Fibroblast of skin of back (primary cell): Measurements from ENCODE around the gene DUSP8. TPM values are rescaled to one million over a fixed set of nuclear protein-coding genes. Genes with fewer than 3 reads are reported as not detected.
"Not testable (repeated sequence)": the region's sequence is repeated elsewhere in the genome, so short reads cannot be mapped to it uniquely, and the experiment has no call there.

Experiments used
- DNase-seq: peaks from one replicate; pipeline ENCODE4 v3.0.0-alpha.2; 2013
- polyA plus RNA-seq, 2 experiments: library from polyadenylated mRNA; unstranded; fragments of 120-200 nt; gene quantifications; one replicate each; pipeline ENCODE4 v1.2.1, GENCODE V29; 2013; ENCODE audit not compliant: insufficient read length in 2 of 2

The DUSP8 gene, protein sequence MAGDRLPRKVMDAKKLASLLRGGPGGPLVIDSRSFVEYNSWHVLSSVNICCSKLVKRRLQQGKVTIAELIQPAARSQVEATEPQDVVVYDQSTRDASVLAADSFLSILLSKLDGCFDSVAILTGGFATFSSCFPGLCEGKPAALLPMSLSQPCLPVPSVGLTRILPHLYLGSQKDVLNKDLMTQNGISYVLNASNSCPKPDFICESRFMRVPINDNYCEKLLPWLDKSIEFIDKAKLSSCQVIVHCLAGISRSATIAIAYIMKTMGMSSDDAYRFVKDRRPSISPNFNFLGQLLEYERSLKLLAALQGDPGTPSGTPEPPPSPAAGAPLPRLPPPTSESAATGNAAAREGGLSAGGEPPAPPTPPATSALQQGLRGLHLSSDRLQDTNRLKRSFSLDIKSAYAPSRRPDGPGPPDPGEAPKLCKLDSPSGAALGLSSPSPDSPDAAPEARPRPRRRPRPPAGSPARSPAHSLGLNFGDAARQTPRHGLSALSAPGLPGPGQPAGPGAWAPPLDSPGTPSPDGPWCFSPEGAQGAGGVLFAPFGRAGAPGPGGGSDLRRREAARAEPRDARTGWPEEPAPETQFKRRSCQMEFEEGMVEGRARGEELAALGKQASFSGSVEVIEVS
- polyA plus RNA-seq (2013, experiment 1 of 2; ENCODE audit: insufficient read length), result 10.7 TPM
- polyA plus RNA-seq (2013, experiment 2 of 2; ENCODE audit: insufficient read length), result 9.1 TPM

DNA sequence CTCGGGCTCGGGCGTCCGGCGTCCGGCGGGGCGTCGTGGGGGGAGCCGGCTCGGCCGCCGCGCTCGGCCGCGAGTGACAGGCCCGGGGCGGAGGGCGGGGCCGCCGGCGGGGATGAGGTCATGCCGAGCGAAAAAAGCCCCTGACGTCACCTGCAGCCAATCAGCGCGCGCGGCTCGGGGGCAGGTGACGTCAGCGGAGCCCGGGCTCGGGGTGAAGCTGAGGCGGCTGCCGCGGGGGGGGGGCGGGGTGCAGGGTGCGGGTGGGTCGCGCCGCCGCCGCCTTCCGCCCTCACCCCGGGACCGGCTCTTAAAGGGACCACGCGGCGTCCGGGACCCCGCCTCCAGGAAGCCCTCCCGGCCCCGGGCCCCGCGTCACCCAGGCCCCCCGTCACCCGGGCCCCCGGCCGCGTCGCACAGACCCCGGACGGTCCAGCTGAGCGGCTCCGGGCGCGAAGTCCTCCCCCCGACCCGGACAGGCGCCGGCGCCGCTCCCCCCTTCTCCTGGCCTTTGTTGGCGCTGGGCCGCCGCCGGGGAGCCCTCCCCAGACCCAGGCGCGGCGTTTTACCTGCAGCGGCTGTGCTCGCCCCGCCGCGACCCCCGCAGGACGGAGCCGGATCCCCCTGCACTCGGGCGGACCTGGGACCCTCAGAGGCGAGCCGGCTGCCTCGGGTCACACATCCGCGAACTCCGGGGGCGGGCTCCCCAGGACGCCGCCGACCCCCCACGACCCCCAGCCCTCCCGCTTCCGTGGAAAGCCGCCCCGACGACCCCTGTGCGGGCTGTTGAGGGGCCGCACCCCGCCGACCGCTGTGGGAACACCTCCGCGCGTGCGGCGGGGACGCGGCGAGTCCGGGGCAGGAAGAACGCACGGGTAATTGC is at the start of gene DUSP8:
DUSP8 (minus strand) TSS at position 75 of the 880 bp plus-strand sequence. CDS start 6,445 bp downstream, outside the sequence.
- DNase-seq, result peak; percentile 84

- no peak for DNase-seq
Observed at GRCh38 chr11:1619449-1619848, 47.4 kb upstream of the DUSP8 start.

GRCh38 chr11:1618231-1618630 is 46.2 kb upstream of the DUSP8 start:
- DNase-seq, result no peak

DNA sequence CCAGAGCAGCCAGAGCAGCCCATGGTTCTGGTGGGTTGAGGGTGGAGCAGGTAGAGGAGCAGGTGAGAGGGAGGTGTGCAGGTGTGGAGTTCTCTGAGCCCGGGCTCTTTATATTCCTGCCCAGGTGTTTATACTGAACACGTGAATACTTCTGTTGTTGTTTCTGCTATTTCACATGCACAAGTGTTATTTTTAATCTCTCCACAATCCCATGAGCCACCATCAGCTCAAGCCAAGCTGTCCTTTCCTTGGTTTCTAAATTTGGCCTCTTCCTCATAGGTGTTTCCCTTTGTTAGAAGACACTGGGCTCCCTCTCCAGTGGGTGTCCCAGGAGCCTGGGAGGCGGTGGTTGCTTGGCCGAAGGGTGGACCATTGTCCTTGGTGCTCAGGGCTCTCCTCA is 36.3 kb upstream of the DUSP8 start, which contains the start of gene KRTAP5-3:
KRTAP5-3 (minus strand) TSS at position 101 of the 400 bp plus-strand sequence; CDS start at position 23, 78 bp downstream.
- no peak for DNase-seq

- DNase-seq, result not testable (repeated sequence)
Observed at GRCh38 chr11:1607901-1608300, 35.8 kb upstream of the DUSP8 start.

GRCh38 chr11:1607156-1607845 is 35.2 kb upstream of the DUSP8 start:
- DNase-seq, result not testable (repeated sequence)

GRCh38 chr11:1605923-1606322 is 33.9 kb upstream of the DUSP8 start:
- not testable (repeated sequence) for DNase-seq

DNA sequence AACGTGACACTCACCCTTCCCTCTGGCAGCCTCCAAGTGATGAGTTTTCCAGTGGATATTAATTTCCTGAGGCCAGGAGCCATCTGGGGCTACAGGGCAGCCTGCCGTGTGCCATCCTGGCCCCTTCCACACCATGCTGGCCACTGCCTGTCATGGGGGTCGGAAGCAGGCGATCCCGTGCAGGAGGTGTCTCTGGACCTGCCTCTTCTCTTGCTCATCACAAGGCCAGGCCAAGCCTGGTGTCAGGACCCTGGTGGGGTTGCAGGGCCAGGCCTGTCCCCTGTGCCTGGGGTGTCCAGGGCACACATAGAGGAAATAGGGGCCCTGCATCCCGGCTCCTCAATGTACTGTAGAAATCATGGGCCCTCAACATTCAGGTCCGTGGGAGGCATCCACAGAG is 32.6 kb upstream of the DUSP8 start:
- no peak for DNase-seq

DNA sequence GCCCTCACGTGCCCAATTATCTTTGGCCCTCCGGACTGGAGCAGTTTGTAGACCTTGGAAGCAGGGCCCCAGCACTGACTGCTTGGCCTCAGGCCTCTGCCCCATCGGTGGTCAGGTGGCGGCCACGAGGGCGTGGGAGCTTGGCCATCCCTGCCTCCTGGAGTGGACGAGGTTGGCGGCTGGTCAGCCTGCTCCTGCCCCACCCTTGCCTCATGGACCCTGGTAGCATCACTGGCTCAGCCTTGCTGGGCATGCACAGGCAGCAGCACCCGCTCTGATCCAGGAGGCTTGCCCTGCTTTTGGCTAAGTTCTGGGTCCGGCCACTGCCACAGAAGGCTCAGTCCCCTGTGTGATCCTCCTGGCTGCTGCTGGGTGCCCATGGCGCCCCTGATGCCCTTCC is 32.1 kb upstream of the DUSP8 start:
- no peak for DNase-seq

DNA sequence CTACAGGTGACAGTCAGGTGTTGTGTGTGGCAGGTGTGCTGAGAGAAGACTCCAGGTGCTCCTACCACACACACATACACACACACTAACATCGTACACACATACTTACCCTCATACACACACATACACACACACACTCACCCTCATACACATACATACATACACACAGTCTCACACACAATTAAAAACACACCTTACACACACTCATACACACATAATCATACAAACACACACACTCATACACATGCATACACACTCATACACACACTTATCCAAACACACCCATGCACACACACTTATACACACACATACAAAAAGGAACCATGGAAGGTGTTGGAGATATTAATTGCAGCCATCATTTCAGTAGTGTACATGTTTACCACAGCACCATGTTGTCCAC is 31.6 kb upstream of the DUSP8 start:
- DNase-seq, result no peak

DNA sequence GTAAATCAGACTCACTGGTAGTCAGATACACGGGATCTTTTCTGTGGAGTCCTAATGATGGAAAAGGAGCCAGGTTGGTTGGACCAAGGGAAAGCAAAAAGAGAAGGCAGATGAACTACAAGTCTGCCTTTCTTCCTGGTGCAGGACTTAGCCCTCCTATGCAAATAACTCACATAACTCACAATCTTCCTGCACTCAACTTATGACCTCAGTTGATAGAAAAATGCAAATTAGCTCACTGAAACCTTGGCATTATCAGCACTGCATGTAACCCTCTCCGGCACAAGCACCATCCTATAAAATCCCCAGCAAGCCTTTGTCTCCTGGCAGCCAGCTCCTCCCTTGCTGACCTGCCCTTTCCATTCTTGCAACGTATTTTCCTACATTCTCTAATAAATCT is 29.6 kb upstream of the DUSP8 start:
- DNase-seq, result not testable (repeated sequence)

DNA sequence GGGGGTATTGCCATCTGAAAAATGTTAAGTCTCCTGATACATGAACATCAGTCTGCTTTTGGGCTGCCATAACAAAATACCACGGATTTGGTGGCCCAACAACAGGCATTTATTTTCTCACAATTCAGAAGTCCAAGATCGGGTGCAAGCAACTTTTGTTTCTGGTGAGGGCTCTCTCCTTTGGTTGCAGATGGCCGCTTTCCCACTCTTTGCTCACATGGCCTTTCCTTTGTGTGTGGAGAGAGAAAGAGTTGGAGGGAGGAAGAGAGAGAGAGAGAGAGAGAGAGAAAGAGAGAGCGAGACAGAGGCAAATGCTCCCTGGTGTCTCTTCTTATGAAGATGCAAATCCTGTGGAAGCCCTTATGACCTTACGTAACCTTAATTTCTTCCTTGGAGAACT is 28.6 kb upstream of the DUSP8 start:
- no peak for DNase-seq

- peak; percentile 37 for DNase-seq
Observed at GRCh38 chr11:1598816-1599215, 26.7 kb upstream of the DUSP8 start.

GRCh38 chr11:1598406-1598805 is 26.3 kb upstream of the DUSP8 start:
- DNase-seq, result not testable (repeated sequence)

GRCh38 chr11:1597994-1598380 is 25.9 kb upstream of the DUSP8 start, which contains the start of gene KRTAP5-2:
Gene KRTAP5-2 (minus strand): TSS chr11:1598294. CDS start chr11:1598250, 44 bp downstream.
- DNase-seq, result no peak

GRCh38 chr11:1597331-1597993 is 25.4 kb upstream of the DUSP8 start:
- DNase-seq, result no peak

- not testable (repeated sequence) for DNase-seq
Observed at GRCh38 chr11:1596576-1597121, 24.6 kb upstream of the DUSP8 start.

- not testable (repeated sequence) for DNase-seq
Observed at GRCh38 chr11:1595994-1596575, 24.0 kb upstream of the DUSP8 start.

DNA sequence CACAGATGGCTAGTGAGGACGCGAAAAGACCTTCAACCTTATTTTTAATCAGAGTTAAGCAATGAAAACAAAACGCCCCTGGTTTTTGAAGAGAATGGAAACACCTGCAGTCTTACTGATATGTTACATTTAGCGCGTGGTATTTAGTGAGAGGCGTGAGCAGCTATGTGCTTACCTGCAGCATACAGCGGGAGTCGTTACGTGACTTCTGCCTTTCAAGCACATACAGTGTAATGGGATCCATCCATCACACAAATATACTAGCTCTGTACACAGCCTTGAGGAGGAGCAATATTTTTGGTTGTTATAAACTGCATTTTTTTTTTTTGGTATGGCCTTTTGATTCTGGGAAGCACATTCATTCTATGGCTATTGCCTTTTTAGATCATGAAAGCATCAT is 20.6 kb upstream of the DUSP8 start:
- no peak for DNase-seq

- DNase-seq, result no peak
Observed at GRCh38 chr11:1589996-1590395, 17.9 kb upstream of the DUSP8 start.
